ENCODE measurements around the gene NOP14.

DNA sequence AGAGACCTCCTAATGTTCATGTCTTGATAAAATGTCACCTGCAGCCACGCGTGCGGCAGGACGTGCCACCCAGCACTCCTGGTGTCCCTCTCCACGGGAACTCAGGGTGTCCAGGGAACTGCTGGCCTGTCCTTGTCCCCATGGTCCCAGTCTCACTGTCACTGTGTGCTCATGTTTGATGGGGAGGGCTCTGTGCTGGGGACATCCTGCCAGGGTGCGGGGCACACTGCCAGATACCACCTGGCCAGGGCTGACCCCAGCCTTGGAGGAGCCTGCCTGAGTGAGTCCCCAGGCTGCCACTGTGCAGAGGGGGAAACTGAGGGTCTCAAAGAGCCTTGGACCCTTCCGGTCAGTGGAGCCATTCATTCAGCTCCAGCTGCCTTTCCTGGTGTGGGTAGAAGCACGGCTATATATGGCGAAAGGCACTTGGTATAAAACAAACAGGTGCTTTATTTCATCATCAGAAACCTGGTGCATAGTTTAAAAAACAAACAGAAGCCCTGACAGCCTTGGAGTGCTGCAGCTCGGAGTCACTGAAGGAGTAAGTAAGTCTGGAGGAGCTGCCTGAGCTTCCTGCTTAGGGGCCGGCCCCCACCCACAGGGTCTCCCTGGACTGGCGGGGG, 33.0 kb downstream of the NOP14 start:
- no peak; the same call in 1 of the 2 replicates for TF ChIP-seq POLR2AphosphoS5 (IDR thresholded peaks at IDR 0.05; ENCODE audit: low read depth, low read length)
- TF ChIP-seq TAF1 (IDR thresholded peaks at IDR 0.05; ENCODE audit: borderline replicate concordance, low read depth, low read length): no peak
- no peak for TF ChIP-seq POLR2A (IDR thresholded peaks at IDR 0.05; ENCODE audit: low read depth, low read length)

All from GM12892 (cell line).